Breast epithelium (tissue), 4 donors: ENCODE measurements around the gene MYO5A. TPM values are rescaled to one million over a fixed set of nuclear protein-coding genes. Genes with fewer than 3 reads are reported as not detected.
A peak's percentile ranks its signal among the peaks of the same experiment; 100 is the strongest.

Source experiments
- DNase-seq, 2 donors: peaks; one replicate each; pipeline ENCODE4 v3.0.0-alpha.2; 2019; ENCODE audit warnings: low spot score in 2 of 2
- H3K27ac ChIP-seq, 2 donors: fragments of 200-600 bp; sonication (generic) in 1 of 2; one replicate each; pipeline ENCODE4 v1.5.1; 2016 to 2019; ENCODE audit warnings: mild to moderate bottlenecking in 1 of 2
- H3K27me3 ChIP-seq, 2 donors: fragments of 200-600 bp; sonication (generic) in 1 of 2; one replicate each; pipeline versions ENCODE4 v1.5.1 to v1.6.0; 2017 to 2019; ENCODE audit warnings: control low read depth in 1 of 2, mild to moderate bottlenecking in 1 of 2
- H3K36me3 ChIP-seq: fragments of 200-600 bp; one replicate; pipeline ENCODE4 v1.5.1; 2019
- H3K4me1 ChIP-seq, 2 donors: fragments of 200-600 bp; sonication (generic); one replicate each; pipeline ENCODE4 v1.5.1; 2016 to 2019; ENCODE audit warnings: control low read depth in 1 of 2
- H3K4me3 ChIP-seq, 3 donors: fragments of 200-600 bp; sonication (generic); 1 replicate in 2 of 3; 2 replicates in 1 of 3; pipeline ENCODE4 v1.5.1; 2016 to 2019; ENCODE audit warnings: mild to moderate bottlenecking in 3 of 3, moderate library complexity in 2 of 3
- H3K9me3 ChIP-seq, 2 donors: fragments of 200-600 bp; sonication (generic) in 1 of 2; one replicate each; pipeline ENCODE4 v1.5.1; 2016 to 2019; ENCODE audit warnings: control low read depth in 1 of 2
- POLR2A ChIP-seq: fragments of 450-650 bp; IDR thresholded peaks from one replicate; pipeline ENCODE4 v1.6.1; 2016; ENCODE audit warnings: antibody characterized with exemption, mild to moderate bottlenecking, moderate library complexity
- POLR2AphosphoS5 ChIP-seq, 3 donors: sonication (generic); formaldehyde crosslinking; IDR thresholded peaks; one replicate each; pipeline ENCODE4 v1.6.1; 2017; ENCODE audit warnings: antibody characterized with exemption in 3 of 3
- intact Hi-C: fragments of 100-400 bp; cut with DNase I; formaldehyde crosslinking; loops from one replicate; pipeline ENCODE4 v1.15.1; 2023; ENCODE audit warnings: low total_unique reads
- total RNA-seq, 3 donors: library from RNA; depleted of rRNA; stranded (reverse); fragments of >200 nt; gene quantifications; one replicate each; pipeline ENCODE4 v1.1.0, GENCODE V29; 2016
- TF ChIP-seq, protein P1 (sequence below), 3 donors: fragments of 450-650 bp; IDR thresholded peaks; one replicate each; pipeline ENCODE4 v1.5.1; 2016 to 2017; ENCODE audit warnings: antibody characterized with exemption in 3 of 3, mild to moderate bottlenecking in 3 of 3, moderate library complexity in 3 of 3

MYO5A gene
- total RNA-seq, 3 donors from 2014 or later, result 34.1 to 77.4 (median 34.4) TPM

DNA sequence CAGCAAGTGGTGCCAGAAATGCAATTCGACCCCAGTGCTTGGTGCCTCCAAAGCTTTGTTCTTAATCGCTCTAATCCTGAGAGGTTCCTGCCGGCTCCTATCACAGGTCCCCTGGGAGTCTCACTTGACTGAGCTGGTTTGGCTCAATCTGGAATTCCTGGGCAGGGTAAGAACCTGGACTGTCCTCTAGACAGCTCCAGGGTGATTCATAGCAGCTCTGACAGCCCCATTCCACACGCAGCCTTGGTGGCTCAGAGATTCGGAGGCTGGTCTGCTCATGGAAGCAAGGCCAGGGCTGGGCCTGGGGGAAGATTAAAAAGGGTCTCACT lies 271.0 kb downstream of the MYO5A start:
- no peaks in the 10 kb centered on the region for H3K9me3 ChIP-seq
- H3K27me3 ChIP-seq, result no peaks in the 10 kb centered on the region
- intact Hi-C loops, result loop anchor here (2.0 kb wide), 1 partner anchor 31 kb away; no protein-coding TSS in a partner anchor
- peak overlapping the region in 1 of 2 donors; percentile 48 for H3K27ac ChIP-seq
- TF ChIP-seq POLR2A (no peak), POLR2AphosphoS5 (IDR thresholded peaks at IDR 0.05) (no peak)
- TF ChIP-seq, protein P1, sequence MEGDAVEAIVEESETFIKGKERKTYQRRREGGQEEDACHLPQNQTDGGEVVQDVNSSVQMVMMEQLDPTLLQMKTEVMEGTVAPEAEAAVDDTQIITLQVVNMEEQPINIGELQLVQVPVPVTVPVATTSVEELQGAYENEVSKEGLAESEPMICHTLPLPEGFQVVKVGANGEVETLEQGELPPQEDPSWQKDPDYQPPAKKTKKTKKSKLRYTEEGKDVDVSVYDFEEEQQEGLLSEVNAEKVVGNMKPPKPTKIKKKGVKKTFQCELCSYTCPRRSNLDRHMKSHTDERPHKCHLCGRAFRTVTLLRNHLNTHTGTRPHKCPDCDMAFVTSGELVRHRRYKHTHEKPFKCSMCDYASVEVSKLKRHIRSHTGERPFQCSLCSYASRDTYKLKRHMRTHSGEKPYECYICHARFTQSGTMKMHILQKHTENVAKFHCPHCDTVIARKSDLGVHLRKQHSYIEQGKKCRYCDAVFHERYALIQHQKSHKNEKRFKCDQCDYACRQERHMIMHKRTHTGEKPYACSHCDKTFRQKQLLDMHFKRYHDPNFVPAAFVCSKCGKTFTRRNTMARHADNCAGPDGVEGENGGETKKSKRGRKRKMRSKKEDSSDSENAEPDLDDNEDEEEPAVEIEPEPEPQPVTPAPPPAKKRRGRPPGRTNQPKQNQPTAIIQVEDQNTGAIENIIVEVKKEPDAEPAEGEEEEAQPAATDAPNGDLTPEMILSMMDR (IDR thresholded peaks at IDR 0.05), result no peak
- no peak overlapping the region for H3K4me3 ChIP-seq
- H3K36me3 ChIP-seq, result no peaks in the 10 kb centered on the region
- no peak for DNase-seq
- peaks cover 0 to 4% of the 10 kb centered on the region in 2 donors for H3K4me1 ChIP-seq

Other genes with a start within 250 kb of the MYO5A start
- 10 to 100 TPM; 16.6 to 71.3 (median 51.5) TPM for gene MYO5C, start 233.1 kb downstream of the MYO5A start, total RNA-seq
- gene ARPP19, start 40.1 kb upstream of the MYO5A start, total RNA-seq, result 100 to 1,000 TPM; 111 to 158 (median 151) TPM
- gene ATOSA, start 150.5 kb upstream of the MYO5A start, total RNA-seq, result 100 to 1,000 TPM; 157 to 215 (median 168) TPM